HG02610 (cell line): Measurements from ENCODE around the gene SMPX.

Experiments
- ATAC-seq: cut with Tn5 transposase; IDR thresholded peaks from one replicate; pipeline ENCODE4 v1.9.1; 2021; ENCODE audit warnings: mild to moderate bottlenecking, moderate library complexity; ENCODE audit not compliant: unreplicated experiment

SMPX gene

GRCh38 chrX:21744721-21745120 is 13.2 kb downstream of the SMPX start:
- ATAC-seq: no peak

- ATAC-seq: no peak
Observed at GRCh38 chrX:21744060-21744459, 13.9 kb downstream of the SMPX start.

- ATAC-seq: no peak
Observed at GRCh38 chrX:21741869-21742701, 15.8 kb downstream of the SMPX start.

GRCh38 chrX:21741364-21741763 is 16.6 kb downstream of the SMPX start:
- no peak for ATAC-seq

GRCh38 chrX:21740329-21741274 is 17.3 kb downstream of the SMPX start:
- no peak for ATAC-seq

GRCh38 chrX:21738950-21739287 is 19.0 kb downstream of the SMPX start:
- no peak for ATAC-seq

GRCh38 chrX:21738210-21738949 is 19.5 kb downstream of the SMPX start:
- ATAC-seq: no peak

- ATAC-seq: no peak
Observed at GRCh38 chrX:21735768-21736127, 22.2 kb downstream of the SMPX start.

GRCh38 chrX:21735038-21735767 is 22.7 kb downstream of the SMPX start:
- no peak for ATAC-seq

GRCh38 chrX:21734175-21734574 is 23.7 kb downstream of the SMPX start:
- ATAC-seq: no peak

- ATAC-seq: no peak
Observed at GRCh38 chrX:21733705-21734104, 24.2 kb downstream of the SMPX start.

- no peak for ATAC-seq
Observed at GRCh38 chrX:21730026-21730425, 27.9 kb downstream of the SMPX start.

- ATAC-seq: no peak
Observed at GRCh38 chrX:21728276-21728968, 29.5 kb downstream of the SMPX start.

- ATAC-seq: no peak
Observed at GRCh38 chrX:21725916-21726315, 32.0 kb downstream of the SMPX start.

- ATAC-seq: no peak
Observed at GRCh38 chrX:21725496-21725895, 32.4 kb downstream of the SMPX start.

- ATAC-seq: no peak
Observed at GRCh38 chrX:21723814-21724213, 34.1 kb downstream of the SMPX start.

- no peak for ATAC-seq
Observed at GRCh38 chrX:21723084-21723483, 34.8 kb downstream of the SMPX start.

GRCh38 chrX:21721195-21721594 is 36.7 kb downstream of the SMPX start:
- no peak for ATAC-seq

- ATAC-seq: no peak
Observed at GRCh38 chrX:21718575-21718974, 39.3 kb downstream of the SMPX start.

- no peak for ATAC-seq
Observed at GRCh38 chrX:21717802-21718201, 40.1 kb downstream of the SMPX start.
